Esophagus muscularis mucosa (tissue), 4 donors: ENCODE results near the gene TBC1D8. TPM values are rescaled to one million over a fixed set of nuclear protein-coding genes. Genes with fewer than 3 reads are reported as not detected.
A peak's percentile ranks its signal among the peaks of the same experiment; 100 is the strongest.

Experiments used
- DNase-seq: peaks from one replicate; pipeline ENCODE4 v3.0.0-alpha.2; 2017; ENCODE audit errors: extremely low spot score
- H3K27ac ChIP-seq, 4 donors: fragments of 200-600 bp; sonication (generic); replicated peaks in 1 of 4; 1 replicate in 3 of 4; 2 replicates in 1 of 4; pipeline ENCODE4 v1.5.1; 2016 to 2019; ENCODE audit warnings: mild to moderate bottlenecking in 1 of 4
- H3K27me3 ChIP-seq, 4 donors: fragments of 200-600 bp; sonication (generic); one replicate each; pipeline versions ENCODE4 v1.5.1 to v1.6.0; 2016 to 2019
- H3K36me3 ChIP-seq, 4 donors: fragments of 200-600 bp; sonication (generic); one replicate each; pipeline ENCODE4 v1.5.1; 2016 to 2019
- H3K4me1 ChIP-seq, 4 donors: fragments of 200-600 bp; sonication (generic); one replicate each; pipeline ENCODE4 v1.5.1; 2016 to 2019
- H3K4me3 ChIP-seq, 4 donors: fragments of 200-600 bp; sonication (generic); 1 replicate in 2 of 4; 2 replicates in 2 of 4; pipeline ENCODE4 v1.5.1; 2016 to 2019; ENCODE audit warnings: mild to moderate bottlenecking in 4 of 4, moderate library complexity in 1 of 4
- H3K9me3 ChIP-seq, 4 donors: fragments of 200-600 bp; sonication (generic); 1 replicate in 3 of 4; 2 replicates in 1 of 4; pipeline ENCODE4 v1.5.1; 2016 to 2019
- CTCF ChIP-seq, 3 experiments: fragments of 200-600 bp in 2 of 3; fragments of 450-650 bp in 1 of 3; sonication (generic) in 2 of 3; IDR thresholded peaks; one replicate each; pipeline ENCODE4 v1.5.1; 2017 to 2019; ENCODE audit warnings: antibody characterized with exemption in 3 of 3, mild to moderate bottlenecking in 2 of 3, moderate library complexity in 1 of 3
- EP300 ChIP-seq: sonication (generic); formaldehyde crosslinking; IDR thresholded peaks from one replicate; pipeline ENCODE4 v1.6.1; 2017; ENCODE audit warnings: antibody characterized with exemption
- POLR2A ChIP-seq: fragments of 450-650 bp; IDR thresholded peaks from one replicate; pipeline ENCODE4 v1.6.1; 2017; ENCODE audit warnings: antibody characterized with exemption, moderate library complexity, mild to moderate bottlenecking, low read depth
- POLR2AphosphoS5 ChIP-seq, 2 donors: sonication (generic); formaldehyde crosslinking; IDR thresholded peaks; one replicate each; pipeline ENCODE4 v1.6.1; 2017; ENCODE audit warnings: antibody characterized with exemption in 2 of 2
- WGBS: methylation state at CpG from one replicate; pipeline ENCODE4 v1.1.5; 2018; 5-methylcytosine and 5-hydroxymethylcytosine counted together
- intact Hi-C: fragments of 100-400 bp; cut with DNase I; formaldehyde crosslinking; loops from one replicate; pipeline ENCODE4 v1.15.1; 2023
- total RNA-seq, 4 donors: library from RNA; depleted of rRNA; stranded (reverse); fragments of >200 nt; gene quantifications; one replicate each; pipeline versions ENCODE4 v1.1.0 to v1.2.1, GENCODE V29; 2016

The TBC1D8 gene
- total RNA-seq, 4 donors from 2014 or later: 16.7 to 23.4 (median 20.4) TPM

- Histone ChIP-seq H3K27ac (peak overlapping the region in 2 of 4 donors; percentile 5 to 6), H3K9me3 (no peaks in the 10 kb centered on the region), H3K27me3 (no peaks in the 10 kb centered on the region), H3K36me3 (no peaks in the 10 kb centered on the region), H3K4me1 (peaks cover 77 to 87% (median 80%) of the 10 kb centered on the region in 4 donors), H3K4me3 (no peak overlapping the region)
- TF ChIP-seq POLR2A: no peak
- TF ChIP-seq POLR2AphosphoS5 (IDR thresholded peaks at IDR 0.05): peak in 1 of 2 donors; percentile 7
- WGBS: 78% methylated on average over 10 of the region's 10 CpGs
- no peak for DNase-seq
- intact Hi-C loops: loop anchor here (5.0 kb wide), 1 partner anchor 40 kb away; the partner anchor contains the start of gene TBC1D8
These were observed 39.0 kb downstream of the TBC1D8 start for GRCh38 chr2:101111917-101112771.

DNA sequence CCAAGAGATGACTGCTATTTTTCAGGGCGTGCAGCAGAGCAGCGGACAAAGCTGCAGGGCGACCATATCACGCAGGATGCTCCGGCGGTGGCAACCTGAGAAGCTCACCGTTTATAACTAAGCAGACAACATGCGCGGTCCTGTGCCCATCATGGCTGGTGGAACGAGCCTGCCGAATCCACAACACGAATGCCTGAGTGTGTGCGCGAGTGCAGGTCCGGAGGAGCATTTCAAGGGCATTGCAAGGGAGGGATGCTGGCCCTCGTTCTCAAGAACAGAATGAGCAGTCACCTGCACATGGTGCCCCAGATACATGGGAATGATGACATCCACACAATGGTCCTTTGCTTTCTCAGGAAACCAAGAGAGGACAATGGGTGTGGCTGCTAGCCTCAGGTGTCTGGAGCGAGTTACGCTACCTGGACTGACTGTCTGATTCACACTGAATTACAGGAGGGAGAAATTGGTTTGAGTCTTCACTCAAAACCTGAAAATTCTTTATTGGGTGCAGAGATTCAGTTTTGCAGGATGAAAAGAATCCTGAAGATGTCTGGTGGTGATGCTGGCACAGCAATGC is 39.8 kb downstream of the TBC1D8 start:
- Histone ChIP-seq H3K27ac (peak overlapping the region in 1 of 4 donors; percentile 7), H3K27me3 (no peaks in the 10 kb centered on the region), H3K4me1 (peaks cover 82 to 87% (median 85%) of the 10 kb centered on the region in 4 donors), H3K36me3 (no peaks in the 10 kb centered on the region), H3K9me3 (no peaks in the 10 kb centered on the region), H3K4me3 (no peak overlapping the region)
- intact Hi-C loops: loop anchor here (5.0 kb wide), 1 partner anchor 41 kb away; the partner anchor contains the start of gene TBC1D8
- TF ChIP-seq POLR2AphosphoS5 (IDR thresholded peaks at IDR 0.05): no peak
- TF ChIP-seq EP300: no peak
- no peak for TF ChIP-seq POLR2A
- 94% methylated on average over 17 of the region's 18 CpGs for WGBS
- no peak for DNase-seq

DNA sequence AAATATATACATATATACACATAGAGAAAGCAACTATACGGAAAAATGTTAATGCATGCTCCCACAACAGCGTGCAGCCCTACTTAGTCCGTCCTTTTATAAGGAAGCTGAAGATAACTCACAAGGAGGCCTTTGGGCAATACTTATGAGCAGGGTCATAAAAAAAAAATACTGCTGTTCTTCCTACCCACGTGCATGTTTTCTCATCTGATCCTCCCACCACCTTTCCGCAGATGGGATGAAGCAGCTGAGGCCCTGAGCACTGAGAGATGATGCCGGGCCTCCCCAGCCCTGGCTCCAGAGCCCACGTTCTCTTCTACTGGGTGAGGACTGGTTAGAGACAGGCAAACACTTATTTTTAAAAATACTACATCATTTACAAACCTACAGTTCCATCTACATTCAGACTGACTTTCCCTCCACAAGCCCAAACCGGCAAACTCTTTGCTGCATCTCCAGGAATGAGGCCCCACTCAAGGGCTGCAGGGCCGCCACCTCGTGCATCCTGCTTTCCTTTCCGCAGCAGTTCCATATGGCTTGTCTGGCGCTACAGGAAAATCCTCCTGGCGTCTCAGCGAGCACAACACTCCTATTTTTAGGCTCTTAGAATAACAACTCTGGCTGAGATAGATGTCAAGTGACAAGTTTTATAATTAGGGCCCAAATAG is 41.6 kb downstream of the TBC1D8 start:
- WGBS: 47% methylated on average over 14 of the region's 14 CpGs
- Histone ChIP-seq H3K9me3 (no peaks in the 10 kb centered on the region), H3K27me3 (no peaks in the 10 kb centered on the region), H3K27ac (peak overlapping the region; percentile 58 to 76 (median 66)), H3K36me3 (no peaks in the 10 kb centered on the region), H3K4me1 (peaks cover 76 to 78% (median 77%) of the 10 kb centered on the region in 4 donors), H3K4me3 (no peak overlapping the region)
- intact Hi-C loops: loop anchor here (5.0 to 10.0 kb wide), 2 partner anchors 43 to 65 kb away; partner anchors contain the start of gene TBC1D8
- no peak for TF ChIP-seq CTCF (IDR thresholded peaks at IDR 0.05)
- no peak for TF ChIP-seq EP300
- TF ChIP-seq POLR2A: no peak
- peak in 1 of 2 donors; percentile 51 for TF ChIP-seq POLR2AphosphoS5 (IDR thresholded peaks at IDR 0.05)
- DNase-seq: no peak

DNA sequence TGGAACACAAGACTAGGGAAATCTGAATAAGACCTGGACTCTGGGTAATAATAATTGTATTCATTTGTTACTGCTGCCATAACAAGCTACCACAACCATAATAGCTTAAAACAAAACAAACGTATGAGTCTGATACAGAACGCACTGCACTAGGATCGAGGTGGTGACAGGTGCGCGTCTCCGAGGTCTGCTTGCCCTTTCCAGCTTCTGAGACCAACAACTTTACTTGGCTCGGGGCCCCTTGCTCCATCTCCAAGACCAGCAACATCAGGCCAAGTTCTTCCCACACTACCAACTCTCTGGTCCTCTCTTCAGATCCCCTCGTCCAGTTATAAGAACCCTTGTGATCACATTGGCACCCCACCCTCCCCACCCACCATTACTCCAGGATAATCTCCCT is 42.8 kb downstream of the TBC1D8 start:
- WGBS: 96% methylated on average over 8 of the region's 8 CpGs
- Histone ChIP-seq H3K9me3 (no peaks in the 10 kb centered on the region), H3K27me3 (no peaks in the 10 kb centered on the region), H3K4me3 (no peak overlapping the region), H3K27ac (peak overlapping the region in 3 of 4 donors; percentile 65 to 76 (median 68)), H3K36me3 (no peaks in the 10 kb centered on the region), H3K4me1 (peaks cover 64 to 66% (median 65%) of the 10 kb centered on the region in 4 donors)
- intact Hi-C loops: loop anchor here (10.0 kb wide), 1 partner anchor 64 kb away; no protein-coding TSS in a partner anchor
- no peak for DNase-seq
- TF ChIP-seq CTCF (IDR thresholded peaks at IDR 0.05) (no peak), EP300 (no peak), POLR2AphosphoS5 (IDR thresholded peaks at IDR 0.05) (no peak), POLR2A (no peak)

- peaks cover 52 to 56% (median 55%) of the 10 kb centered on the region in 4 donors for H3K4me1 ChIP-seq
- DNase-seq: no peak
- peak overlapping the region in 2 of 4 donors; percentile 68 to 76 for H3K27ac ChIP-seq
- intact Hi-C loops: loop anchor here (10.0 kb wide), 1 partner anchor 62 kb away; no protein-coding TSS in a partner anchor
- no peak overlapping the region for H3K4me3 ChIP-seq
- H3K27me3 ChIP-seq: no peaks in the 10 kb centered on the region
- H3K9me3 ChIP-seq: peaks cover 0 to 5% (median 0%) of the 10 kb centered on the region in 4 donors
- TF ChIP-seq EP300: no peak
- no peak for TF ChIP-seq POLR2AphosphoS5 (IDR thresholded peaks at IDR 0.05)
- TF ChIP-seq CTCF (IDR thresholded peaks at IDR 0.05): no peak
- no peak for TF ChIP-seq POLR2A
- H3K36me3 ChIP-seq: no peaks in the 10 kb centered on the region
- WGBS: 81% methylated on average over 1 of the region's 1 CpG
These were observed 43.9 kb downstream of the TBC1D8 start for GRCh38 chr2:101107241-101107640.
